Stomach (tissue), 9 donors: Measurements from ENCODE around the gene JCAD. TPM values are rescaled to one million over a fixed set of nuclear protein-coding genes. Genes with fewer than 3 reads are reported as not detected.

Experiments
- DNase-seq, 2 donors: peaks; one replicate each; pipeline versions ENCODE4 v3.0.0 to v3.0.0-alpha.2; 2013 to 2019
- H3K27ac ChIP-seq, 5 donors: fragments of 200-600 bp in 4 of 5; sonication (generic) in 4 of 5; one replicate each; pipeline ENCODE4 v1.5.1; 2013 to 2019; ENCODE audit warnings: mild to moderate bottlenecking in 1 of 5, moderate library complexity in 1 of 5
- H3K27me3 ChIP-seq, 3 donors: fragments of 200-600 bp; sonication (generic); one replicate each; pipeline ENCODE4 v1.5.1; 2017 to 2019; ENCODE audit warnings: mixed run types in 1 of 3
- H3K36me3 ChIP-seq, 4 donors: fragments of 200-600 bp; sonication (generic); 1 replicate in 3 of 4; 2 replicates in 1 of 4; pipeline ENCODE4 v1.5.1; 2016 to 2019
- H3K4me1 ChIP-seq, 4 donors: fragments of 200-600 bp; sonication (generic); one replicate each; pipeline ENCODE4 v1.5.1; 2016 to 2019
- H3K4me3 ChIP-seq, 4 donors: fragments of 200-600 bp; sonication (generic) in 3 of 4; one replicate each; pipeline ENCODE4 v1.5.1; 2016 to 2019; ENCODE audit warnings: mild to moderate bottlenecking in 1 of 4
- H3K9me3 ChIP-seq, 4 donors: fragments of 200-600 bp; sonication (generic); one replicate each; pipeline ENCODE4 v1.5.1; 2016 to 2019
- EP300 ChIP-seq: sonication (generic); formaldehyde crosslinking; IDR thresholded peaks from one replicate; pipeline ENCODE4 v1.6.1; 2017; ENCODE audit warnings: antibody characterized with exemption
- POLR2A ChIP-seq, 4 donors: fragments of 450-650 bp; IDR thresholded peaks; one replicate each; pipeline ENCODE4 v1.6.1; 2016; ENCODE audit warnings: antibody characterized with exemption in 4 of 4, control low read depth in 2 of 4, mild to moderate bottlenecking in 1 of 4, moderate library complexity in 1 of 4
- POLR2AphosphoS5 ChIP-seq, 3 donors: sonication (generic); formaldehyde crosslinking; IDR thresholded peaks; one replicate each; pipeline ENCODE4 v1.6.1; 2016; ENCODE audit warnings: antibody characterized with exemption in 3 of 3
- WGBS, 5 donors: extraction: QIAGEN DNeasy Blood & Tissue Kit in 3 of 5; methylation state at CpG; one replicate each; pipeline versions ENCODE4 v1.1.5 to v1.1.7; 2013 to 2018; 5-methylcytosine and 5-hydroxymethylcytosine counted together
- intact Hi-C: fragments of 100-400 bp; cut with DNase I; formaldehyde crosslinking; loops from one replicate; pipeline ENCODE4 v1.15.1; 2023; ENCODE audit warnings: low total_unique reads
- polyA plus RNA-seq, 3 donors: library from polyadenylated mRNA; stranded (reverse); fragments of 200-250 nt; gene quantifications; one replicate each; pipeline ENCODE4 v1.2.3, GENCODE V29; 2013
- total RNA-seq, 5 donors: library from RNA; depleted of rRNA; stranded (reverse); fragments of >200 nt; gene quantifications; one replicate each; pipeline versions ENCODE4 v1.1.0 to v1.2.3, GENCODE V29; 2014 to 2016
- TF ChIP-seq, protein P1 (sequence below), 7 experiments: fragments of 450-650 bp in 4 of 7; fragments of 200-600 bp in 3 of 7; sonication (generic) in 3 of 7; IDR thresholded peaks; one replicate each; pipeline ENCODE4 v1.5.1; 2016 to 2019; ENCODE audit warnings: antibody characterized with exemption in 7 of 7, control low read depth in 2 of 7, mild to moderate bottlenecking in 1 of 7
- donor health status: healthy with polysubstance abuse.
- donor health status: Bipolar disorder and iron deficiency.
- donor health status: healthy.

JCAD gene
- total and polyA plus RNA-seq, 8 donors = 1.6 to 30.3 (median 10.4) TPM

DNA sequence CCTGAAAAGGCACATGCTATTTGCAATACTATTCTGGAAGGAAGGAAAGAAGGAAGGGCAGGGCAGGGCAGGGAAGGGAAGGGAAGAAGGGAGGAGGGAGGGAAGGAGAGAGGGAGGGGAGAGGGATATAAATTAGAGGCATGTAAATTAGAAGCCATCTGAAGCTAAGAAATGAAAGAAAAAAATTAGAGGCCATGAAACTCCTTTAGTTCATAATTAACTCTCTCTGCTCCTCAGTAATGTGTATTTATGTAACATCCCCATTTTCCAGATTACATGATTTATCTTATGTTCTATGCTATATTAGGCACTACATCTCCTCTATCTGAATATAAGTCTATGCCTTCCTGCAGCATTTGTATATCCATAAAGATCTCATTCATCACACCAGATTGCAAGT is 12.7 kb upstream of the JCAD start:
- Histone ChIP-seq H3K4me3 (no peak overlapping the region), H3K36me3 (no peaks in the 10 kb centered on the region), H3K9me3 (no peaks in the 10 kb centered on the region), H3K27ac (no peak overlapping the region), H3K27me3 (no peaks in the 10 kb centered on the region), H3K4me1 (peaks cover 0 to 4% (median 0%) of the 10 kb centered on the region in 4 donors)
- DNase-seq = no peak
- TF ChIP-seq, protein P1, sequence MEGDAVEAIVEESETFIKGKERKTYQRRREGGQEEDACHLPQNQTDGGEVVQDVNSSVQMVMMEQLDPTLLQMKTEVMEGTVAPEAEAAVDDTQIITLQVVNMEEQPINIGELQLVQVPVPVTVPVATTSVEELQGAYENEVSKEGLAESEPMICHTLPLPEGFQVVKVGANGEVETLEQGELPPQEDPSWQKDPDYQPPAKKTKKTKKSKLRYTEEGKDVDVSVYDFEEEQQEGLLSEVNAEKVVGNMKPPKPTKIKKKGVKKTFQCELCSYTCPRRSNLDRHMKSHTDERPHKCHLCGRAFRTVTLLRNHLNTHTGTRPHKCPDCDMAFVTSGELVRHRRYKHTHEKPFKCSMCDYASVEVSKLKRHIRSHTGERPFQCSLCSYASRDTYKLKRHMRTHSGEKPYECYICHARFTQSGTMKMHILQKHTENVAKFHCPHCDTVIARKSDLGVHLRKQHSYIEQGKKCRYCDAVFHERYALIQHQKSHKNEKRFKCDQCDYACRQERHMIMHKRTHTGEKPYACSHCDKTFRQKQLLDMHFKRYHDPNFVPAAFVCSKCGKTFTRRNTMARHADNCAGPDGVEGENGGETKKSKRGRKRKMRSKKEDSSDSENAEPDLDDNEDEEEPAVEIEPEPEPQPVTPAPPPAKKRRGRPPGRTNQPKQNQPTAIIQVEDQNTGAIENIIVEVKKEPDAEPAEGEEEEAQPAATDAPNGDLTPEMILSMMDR (IDR thresholded peaks at IDR 0.05) = no peak
- TF ChIP-seq EP300 = no peak
- no peak for TF ChIP-seq POLR2AphosphoS5 (IDR thresholded peaks at IDR 0.05)
- intact Hi-C loops = no loop called here

DNA sequence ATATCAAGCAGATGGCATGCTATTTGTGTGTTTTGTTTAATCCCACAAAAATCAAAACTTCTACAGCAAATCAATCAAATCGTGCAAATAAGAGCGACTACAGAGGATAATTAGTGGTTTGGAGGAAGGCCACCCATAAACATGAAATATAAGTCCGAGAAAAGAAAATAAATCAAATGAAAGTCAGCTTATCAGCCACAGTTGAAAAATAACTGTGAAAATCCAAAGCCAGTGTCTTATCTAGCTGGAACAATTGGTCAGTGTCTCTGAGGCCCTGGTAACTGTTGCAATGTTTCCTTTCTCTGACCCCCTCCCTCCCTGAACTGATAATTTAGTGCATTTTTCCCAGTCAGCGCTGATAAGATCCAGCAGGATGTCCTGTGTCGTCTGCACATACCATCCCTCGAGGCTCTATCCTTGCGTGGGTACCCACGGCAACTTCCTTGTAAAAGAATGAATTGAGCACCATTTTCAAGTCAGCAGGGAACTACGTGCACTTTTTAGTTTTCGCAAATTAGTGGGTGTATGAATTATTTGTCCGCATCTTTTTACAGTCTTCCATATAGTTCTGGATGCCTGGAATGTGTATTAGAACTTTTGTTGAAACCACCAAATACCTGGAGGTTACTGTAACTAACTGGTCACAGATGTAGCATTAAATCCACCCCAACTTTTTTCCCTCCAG is 10.8 kb upstream of the JCAD start:
- H3K27ac ChIP-seq = no peak overlapping the region
- DNase-seq = peak in 1 of 2 donors; percentile 41
- intact Hi-C loops = no loop called here
- TF ChIP-seq, protein P1 (IDR thresholded peaks at IDR 0.05) = no peak
- no peak for TF ChIP-seq POLR2A (IDR thresholded peaks at IDR 0.05)
- no peaks in the 10 kb centered on the region for H3K27me3 ChIP-seq
- H3K36me3 ChIP-seq = no peaks in the 10 kb centered on the region
- H3K4me3 ChIP-seq = no peak overlapping the region
- H3K4me1 ChIP-seq = peaks cover 0 to 4% (median 0%) of the 10 kb centered on the region in 4 donors
- 65 to 70% (median 68%) methylated on average over 11 of the region's 11 CpGs for WGBS, 5 donors
- no peaks in the 10 kb centered on the region for H3K9me3 ChIP-seq

DNA sequence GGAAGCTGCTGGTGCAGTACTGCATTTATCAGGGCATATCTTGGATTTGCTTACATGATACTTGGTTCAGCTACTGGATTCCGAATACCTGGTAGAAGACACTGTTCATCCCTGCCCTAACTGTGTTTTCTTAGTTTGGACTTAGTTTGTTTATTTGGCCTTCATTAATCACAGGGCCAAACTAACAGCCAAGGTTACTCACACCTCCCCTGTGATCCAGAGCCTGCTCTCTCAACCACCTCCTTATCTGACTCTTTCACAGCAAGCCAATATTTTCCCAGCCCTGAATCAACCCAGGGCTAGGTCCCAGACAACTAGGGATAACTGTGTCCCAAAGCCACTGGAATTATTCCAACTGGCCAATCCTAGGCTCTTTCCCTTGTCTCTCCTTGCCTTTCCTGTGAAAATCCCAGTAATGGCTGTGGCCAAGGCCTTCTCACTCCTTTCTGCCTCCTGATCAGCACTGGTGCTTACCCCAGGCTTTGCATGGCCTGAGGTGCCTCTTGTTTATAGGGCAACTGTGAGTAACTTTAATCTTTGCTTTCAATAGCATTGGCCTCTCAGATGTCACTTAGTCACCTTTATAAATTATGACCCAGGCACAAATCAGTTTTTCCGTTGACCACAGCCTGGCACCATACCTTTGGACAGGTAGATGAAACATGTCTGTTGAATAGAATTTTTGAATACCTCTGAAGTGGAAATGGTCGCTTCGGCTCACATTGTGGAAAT is 9.3 kb upstream of the JCAD start:
- intact Hi-C loops = no loop called here
- 61 to 81% (median 74%) methylated on average over 4 of the region's 4 CpGs for WGBS, 5 donors
- H3K27me3 ChIP-seq = no peaks in the 10 kb centered on the region

DNA sequence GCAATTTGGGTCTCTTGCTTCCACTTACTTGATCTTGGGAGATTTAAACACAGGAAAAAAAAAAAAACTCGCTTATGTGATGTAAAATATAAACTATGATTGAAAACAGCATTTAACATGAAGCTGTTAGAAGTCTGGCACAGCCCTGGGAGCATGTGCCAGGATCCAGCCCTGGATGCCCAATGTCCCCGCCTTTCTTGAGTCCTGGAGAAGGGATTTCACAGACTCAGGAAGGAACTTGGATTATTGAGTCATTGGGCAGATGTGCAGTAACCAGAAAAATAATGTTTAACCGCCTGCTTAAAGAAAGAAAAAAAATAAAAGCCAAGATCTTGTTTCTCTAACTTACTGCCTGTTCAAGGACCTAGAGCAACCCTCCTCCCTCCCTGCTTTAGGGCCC is 3.7 kb upstream of the JCAD start:
- Histone ChIP-seq H3K9me3 (no peaks in the 10 kb centered on the region), H3K27ac (no peak overlapping the region), H3K36me3 (no peaks in the 10 kb centered on the region), H3K4me3 (no peak overlapping the region), H3K4me1 (peaks cover 10 to 20% (median 18%) of the 10 kb centered on the region in 4 donors), H3K27me3 (peaks cover 0 to 25% (median 9%) of the 10 kb centered on the region in 3 donors)
- no peak for DNase-seq
- 59 to 77% (median 70%) methylated on average over 3 of the region's 3 CpGs for WGBS, 5 donors
- TF ChIP-seq EP300 = no peak
- TF ChIP-seq, protein P1 (IDR thresholded peaks at IDR 0.05) = no peak
- no peak for TF ChIP-seq POLR2AphosphoS5 (IDR thresholded peaks at IDR 0.05)
- no peak for TF ChIP-seq POLR2A (IDR thresholded peaks at IDR 0.05)
- intact Hi-C loops = no loop called here

More for the DNA sequence above, 9.3 kb upstream of the JCAD start:
- H3K36me3 ChIP-seq = no peaks in the 10 kb centered on the region
- H3K27ac ChIP-seq = no peak overlapping the region
- no peaks in the 10 kb centered on the region for H3K9me3 ChIP-seq
- peak in 1 of 2 donors; percentile 56 for DNase-seq
- TF ChIP-seq EP300 = no peak
- TF ChIP-seq, protein P1 (IDR thresholded peaks at IDR 0.05) = no peak
- TF ChIP-seq POLR2AphosphoS5 (IDR thresholded peaks at IDR 0.05) = no peak
- no peak for TF ChIP-seq POLR2A (IDR thresholded peaks at IDR 0.05)
- H3K4me1 ChIP-seq = peaks cover 0 to 4% (median 0%) of the 10 kb centered on the region in 4 donors
- H3K4me3 ChIP-seq = no peak overlapping the region
